Loucy (cell line): ENCODE results near the gene ROPN1.
"Not testable (repeated sequence)": the region's sequence is repeated elsewhere in the genome, so short reads cannot be mapped to it uniquely, and the experiment has no call there.

Experiments
- H2AFZ ChIP-seq: fragments of 200-600 bp; sonication (generic); 2 replicates; pipeline ENCODE4 v1.6.0; 2016; ENCODE audit warnings: antibody characterized with exemption, mild to moderate bottlenecking, low read length, moderate library complexity
- H3F3A ChIP-seq: fragments of 200-600 bp; 2 replicates; pipeline ENCODE4 v1.6.0; 2016; ENCODE audit warnings: antibody characterized with exemption, low read depth, mild to moderate bottlenecking
- H3K27me3 ChIP-seq: fragments of 200-600 bp; sonication (generic); 2 replicates; pipeline ENCODE4 v1.6.1; 2014; ENCODE audit warnings: low read length, mild to moderate bottlenecking; ENCODE audit not compliant: insufficient read depth, poor library complexity, severe bottlenecking
- H3K36me3 ChIP-seq: fragments of 200-600 bp; sonication (generic); 2 replicates; pipeline ENCODE4 v1.6.1; 2016; ENCODE audit warnings: low read length; ENCODE audit not compliant: insufficient read depth
- H3K4me1 ChIP-seq: fragments of 200-600 bp; sonication (generic); 2 replicates; pipeline ENCODE4 v1.5.1; 2014; ENCODE audit warnings: low read length, mild to moderate bottlenecking; ENCODE audit not compliant: insufficient read depth, poor library complexity, severe bottlenecking
- H3K4me2 ChIP-seq: fragments of 200-600 bp; sonication (generic); 2 replicates; pipeline ENCODE4 v1.6.0; 2014; ENCODE audit warnings: antibody characterized with exemption, low read length, low read depth, mild to moderate bottlenecking; ENCODE audit not compliant: poor library complexity, severe bottlenecking
- H3K4me3 ChIP-seq: fragments of 200-600 bp; sonication (generic); 2 replicates; pipeline ENCODE4 v1.5.1; 2014; ENCODE audit warnings: low read length, mild to moderate bottlenecking, mixed read lengths; ENCODE audit not compliant: poor library complexity, severe bottlenecking
- H3K79me2 ChIP-seq: fragments of 200-600 bp; sonication (generic); 2 replicates; pipeline ENCODE4 v1.6.1; 2014; ENCODE audit warnings: low read length; ENCODE audit not compliant: insufficient read depth
- H3K9ac ChIP-seq: fragments of 200-600 bp; sonication (generic); 2 replicates; pipeline ENCODE4 v1.6.0; 2014; ENCODE audit warnings: mild to moderate bottlenecking, low read depth, low read length, moderate library complexity; ENCODE audit not compliant: poor library complexity, severe bottlenecking
- H3K9me2 ChIP-seq: fragments of 200-600 bp; sonication (generic); replicated peaks from 2 replicates; pipeline ENCODE4 v1.6.1; 2016; ENCODE audit warnings: low read depth, low read length, mixed read lengths
- H3K9me3 ChIP-seq: fragments of 200-600 bp; sonication (generic); 2 replicates; pipeline ENCODE4 v1.6.1; 2014; ENCODE audit warnings: mild to moderate bottlenecking, antibody characterized with exemption, low read length, low read depth; ENCODE audit not compliant: insufficient read depth
- H4K20me1 ChIP-seq: fragments of 200-600 bp; sonication (generic); 2 replicates; pipeline ENCODE4 v1.6.0; 2014; ENCODE audit warnings: antibody characterized with exemption, low read length, mild to moderate bottlenecking; ENCODE audit not compliant: insufficient read depth, poor library complexity, severe bottlenecking
- CTCF ChIP-seq: fragments of 200-600 bp; sonication (generic); conservative IDR thresholded peaks from 2 replicates; pipeline ENCODE4 v1.5.1; 2014; ENCODE audit warnings: mild to moderate bottlenecking, antibody characterized with exemption, low read length
- EZH2phosphoT487 ChIP-seq: fragments of 200-600 bp; IDR thresholded peaks from 2 replicates; pipeline ENCODE4 v1.6.1; 2018; ENCODE audit warnings: antibody characterized with exemption, mild to moderate bottlenecking, moderate library complexity, borderline replicate concordance

Gene ROPN1

GRCh38 chr3:123984957-123985356 is 7.0 kb downstream of the ROPN1 start:
- Histone ChIP-seq H3K4me2 (no peak overlapping the region), H3K9me3 (no peaks in the 10 kb centered on the region), H3K9me2 (no peaks in the 10 kb centered on the region), H3K79me2 (no peaks in the 10 kb centered on the region), H4K20me1 (no peaks in the 10 kb centered on the region), H3K4me1 (no peaks in the 10 kb centered on the region), H3K4me3 (no peak overlapping the region), H3K9ac (no peak overlapping the region), H3K27me3 (no peaks in the 10 kb centered on the region), H2AFZ (no peak overlapping the region), H3F3A (no peaks in the 10 kb centered on the region), H3K36me3 (no peaks in the 10 kb centered on the region)
- TF ChIP-seq EZH2phosphoT487 (no peak), CTCF (no peak)

- Histone ChIP-seq H4K20me1 (no peaks in the 10 kb centered on the region), H3K79me2 (no peaks in the 10 kb centered on the region)
- TF ChIP-seq EZH2phosphoT487, result no peak
- no peak for TF ChIP-seq CTCF
Observed at GRCh38 chr3:123984350-123984749, 7.6 kb downstream of the ROPN1 start.

GRCh38 chr3:123981317-123981716 is 10.6 kb downstream of the ROPN1 start:
- not testable (repeated sequence) for H3K9me3 ChIP-seq, H3K36me3 ChIP-seq, H3K4me3 ChIP-seq, H3K4me1 ChIP-seq, H3K27me3 ChIP-seq, H3K9me2 ChIP-seq, H3K4me2 ChIP-seq, H2AFZ ChIP-seq, H3K79me2 ChIP-seq, H4K20me1 ChIP-seq, H3K9ac ChIP-seq, H3F3A ChIP-seq

More at GRCh38 chr3:123984350-123984749, 7.6 kb downstream of the ROPN1 start:
- H2AFZ ChIP-seq, result no peak overlapping the region
- H3K27me3 ChIP-seq, result no peaks in the 10 kb centered on the region
- H3K4me2 ChIP-seq, result no peak overlapping the region
- no peaks in the 10 kb centered on the region for H3K9me3 ChIP-seq
- no peaks in the 10 kb centered on the region for H3F3A ChIP-seq
- no peaks in the 10 kb centered on the region for H3K9me2 ChIP-seq
- no peaks in the 10 kb centered on the region for H3K36me3 ChIP-seq
- no peak overlapping the region for H3K4me3 ChIP-seq
- no peaks in the 10 kb centered on the region for H3K4me1 ChIP-seq
- no peak overlapping the region for H3K9ac ChIP-seq

GRCh38 chr3:123980539-123980938 is 11.4 kb downstream of the ROPN1 start:
- Histone ChIP-seq H2AFZ (no peak overlapping the region), H4K20me1 (no peaks in the 10 kb centered on the region), H3F3A (no peaks in the 10 kb centered on the region), H3K4me1 (no peaks in the 10 kb centered on the region), H3K36me3 (no peaks in the 10 kb centered on the region), H3K4me3 (no peak overlapping the region), H3K79me2 (no peaks in the 10 kb centered on the region), H3K9me2 (no peaks in the 10 kb centered on the region), H3K9me3 (no peaks in the 10 kb centered on the region), H3K27me3 (no peaks in the 10 kb centered on the region), H3K4me2 (no peak overlapping the region), H3K9ac (no peak overlapping the region)
- no peak for TF ChIP-seq EZH2phosphoT487
